HG02973 (cell line): ENCODE data around the gene ANKRD16.
A peak's percentile ranks its signal among the peaks of the same experiment; 100 is the strongest.
"Not testable (repeated sequence)": the region's sequence is repeated elsewhere in the genome, so short reads cannot be mapped to it uniquely, and the experiment has no call there.

Experiments
- ATAC-seq: cut with Tn5 transposase; IDR thresholded peaks from one replicate; pipeline ENCODE4 v1.9.1; 2021; ENCODE audit warnings: moderate library complexity; ENCODE audit not compliant: unreplicated experiment

Gene ANKRD16

GRCh38 chr10:5840314-5841307 lies 49.1 kb downstream of the ANKRD16 start:
- peak; percentile 55 for ATAC-seq

GRCh38 chr10:5836181-5836580 lies 53.5 kb downstream of the ANKRD16 start:
- not testable (repeated sequence) for ATAC-seq

- ATAC-seq, result no peak
Observed at GRCh38 chr10:5835446-5836095, 54.1 kb downstream of the ANKRD16 start.

- ATAC-seq, result no peak
Observed at GRCh38 chr10:5833814-5834213, 55.9 kb downstream of the ANKRD16 start.

- no peak for ATAC-seq
Observed at GRCh38 chr10:5832946-5833345, 56.7 kb downstream of the ANKRD16 start.

GRCh38 chr10:5831446-5831782 lies 58.3 kb downstream of the ANKRD16 start:
- ATAC-seq, result no peak

GRCh38 chr10:5830629-5831445 lies 58.9 kb downstream of the ANKRD16 start:
- ATAC-seq, result no peak

GRCh38 chr10:5829267-5829666 lies 60.4 kb downstream of the ANKRD16 start:
- no peak for ATAC-seq

GRCh38 chr10:5828725-5829124 lies 61.0 kb downstream of the ANKRD16 start:
- no peak for ATAC-seq

GRCh38 chr10:5827841-5828240 lies 61.9 kb downstream of the ANKRD16 start:
- no peak for ATAC-seq

- not testable (repeated sequence) for ATAC-seq
Observed at GRCh38 chr10:5826511-5826910, 63.2 kb downstream of the ANKRD16 start.

- ATAC-seq, result no peak
Observed at GRCh38 chr10:5818894-5819293, 70.8 kb downstream of the ANKRD16 start.

- no peak for ATAC-seq
Observed at GRCh38 chr10:5818048-5818331, 71.7 kb downstream of the ANKRD16 start.

- ATAC-seq, result no peak
Observed at GRCh38 chr10:5817322-5818047, 72.2 kb downstream of the ANKRD16 start.

GRCh38 chr10:5816170-5816569 lies 73.5 kb downstream of the ANKRD16 start:
- ATAC-seq, result no peak

GRCh38 chr10:5814110-5815107 lies 75.3 kb downstream of the ANKRD16 start:
- ATAC-seq, result no peak

GRCh38 chr10:5813341-5814109 lies 76.2 kb downstream of the ANKRD16 start, which contains the start of gene GDI2:
GDI2 (minus strand) TSS chr10:5813434; CDS start chr10:5813258, 176 bp downstream.
- peak; percentile 77 for ATAC-seq

GRCh38 chr10:5813091-5813340 lies 76.7 kb downstream of the ANKRD16 start:
- peak; percentile 21 for ATAC-seq
